DMS79 treated with DMSO at 0.1 percent for 48 hours (cell line): ENCODE measurements around the gene TSPAN31.

Experiments used
- DNase-seq: peaks from one replicate; lab custom pipeline; 2025; lab: John Stamatoyannopoulos, UW

Gene TSPAN31

GRCh38 chr12:57752668-57753000 is 7.8 kb downstream of the TSPAN31 start:
- no peak for DNase-seq

- DNase-seq: no peak
Observed at GRCh38 chr12:57753756-57754337, 9.0 kb downstream of the TSPAN31 start.

- peak; percentile 66 for DNase-seq
Observed at GRCh38 chr12:57754411-57755193, 9.8 kb downstream of the TSPAN31 start, which contains the start of gene MARCHF9. TSS of gene MARCHF9 (plus strand) at chr12:57755103. CDS start at chr12:57755529, 426 bp downstream.

GRCh38 chr12:57755194-57755453 is 10.3 kb downstream of the TSPAN31 start:
- no peak for DNase-seq

GRCh38 chr12:57755454-57756372 is 10.9 kb downstream of the TSPAN31 start:
- no peak for DNase-seq

- peak; percentile 10 for DNase-seq
Observed at GRCh38 chr12:57756406-57757341, 11.8 kb downstream of the TSPAN31 start.

GRCh38 chr12:57757771-57758170 is 12.9 kb downstream of the TSPAN31 start:
- no peak for DNase-seq

GRCh38 chr12:57758552-57759359 is 13.9 kb downstream of the TSPAN31 start:
- no peak for DNase-seq

- DNase-seq: no peak
Observed at GRCh38 chr12:57759360-57759980, 14.6 kb downstream of the TSPAN31 start.

GRCh38 chr12:57760347-57760982 is 15.6 kb downstream of the TSPAN31 start:
- no peak for DNase-seq

GRCh38 chr12:57761391-57761998 is 16.7 kb downstream of the TSPAN31 start:
- DNase-seq: no peak

- no peak for DNase-seq
Observed at GRCh38 chr12:57762463-57762862, 17.6 kb downstream of the TSPAN31 start.

GRCh38 chr12:57763881-57764661 is 19.2 kb downstream of the TSPAN31 start:
- DNase-seq: no peak

GRCh38 chr12:57764662-57765002 is 19.8 kb downstream of the TSPAN31 start:
- no peak for DNase-seq

- peak; percentile 27 for DNase-seq
Observed at GRCh38 chr12:57765003-57765697, 20.3 kb downstream of the TSPAN31 start.

- DNase-seq: no peak
Observed at GRCh38 chr12:57765698-57766463, 21.0 kb downstream of the TSPAN31 start.
